AG04449 (cell line): ENCODE data around the gene HSD17B14.
"Not testable (repeated sequence)": the region's sequence is repeated elsewhere in the genome, so short reads cannot be mapped to it uniquely, and the experiment has no call there.

ENCODE experiments used
- CTCF ChIA-PET: fragments of 350-600 bp; formaldehyde crosslinking; extraction: SDS; loops from one replicate; lab custom pipeline; 2021; ENCODE audit warnings: antibody characterized with exemption; lab: Yijun Ruan, JAX
- POLR2A ChIA-PET: fragments of 400-600, 350-600 bp; formaldehyde crosslinking; extraction: SDS; loops from one replicate; lab custom pipeline; 2020; ENCODE audit warnings: antibody characterized with exemption, inconsistent platforms; lab: Yijun Ruan, JAX
- DNase-seq: peaks from one replicate; pipeline ENCODE4 v3.0.0-alpha.2; 2010; ENCODE audit warnings: low read depth, low spot score
- H3K4me3 ChIP-seq: 2 replicates; pipeline ENCODE4 v1.5.1; 2011; ENCODE audit warnings: low read depth, mild to moderate bottlenecking, control low read depth, low read length
- TF ChIP-seq, protein P1 (sequence below): IDR thresholded peaks from one replicate; pipeline ENCODE4 v1.5.1; 2011; ENCODE audit warnings: mild to moderate bottlenecking, moderate library complexity, low read length, control low read depth, inconsistent platforms; ENCODE audit not compliant: insufficient read depth; ENCODE audit errors: missing control alignments

HSD17B14 gene

GRCh38 chr19:48872884-48873475 is 36.7 kb upstream of the HSD17B14 start:
- peak; percentile 80 for DNase-seq
- TF ChIP-seq, protein P1, sequence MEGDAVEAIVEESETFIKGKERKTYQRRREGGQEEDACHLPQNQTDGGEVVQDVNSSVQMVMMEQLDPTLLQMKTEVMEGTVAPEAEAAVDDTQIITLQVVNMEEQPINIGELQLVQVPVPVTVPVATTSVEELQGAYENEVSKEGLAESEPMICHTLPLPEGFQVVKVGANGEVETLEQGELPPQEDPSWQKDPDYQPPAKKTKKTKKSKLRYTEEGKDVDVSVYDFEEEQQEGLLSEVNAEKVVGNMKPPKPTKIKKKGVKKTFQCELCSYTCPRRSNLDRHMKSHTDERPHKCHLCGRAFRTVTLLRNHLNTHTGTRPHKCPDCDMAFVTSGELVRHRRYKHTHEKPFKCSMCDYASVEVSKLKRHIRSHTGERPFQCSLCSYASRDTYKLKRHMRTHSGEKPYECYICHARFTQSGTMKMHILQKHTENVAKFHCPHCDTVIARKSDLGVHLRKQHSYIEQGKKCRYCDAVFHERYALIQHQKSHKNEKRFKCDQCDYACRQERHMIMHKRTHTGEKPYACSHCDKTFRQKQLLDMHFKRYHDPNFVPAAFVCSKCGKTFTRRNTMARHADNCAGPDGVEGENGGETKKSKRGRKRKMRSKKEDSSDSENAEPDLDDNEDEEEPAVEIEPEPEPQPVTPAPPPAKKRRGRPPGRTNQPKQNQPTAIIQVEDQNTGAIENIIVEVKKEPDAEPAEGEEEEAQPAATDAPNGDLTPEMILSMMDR, result no peak
- CTCF ChIA-PET, result interaction anchor here (1.3 to 2.4 kb wide), 4 partner anchors 31 to 120 kb away, joined by 4 to 8 read pairs (median 6); partner anchors contain the start of genes GYS1 and RUVBL2
- POLR2A ChIA-PET, result interaction anchor here (1.0 to 8.1 kb wide), 11 partner anchors 27 to 120 kb away, joined by 3 to 119 read pairs (median 8); partner anchors contain the start of genes BAX, FTL, GYS1 and HSD17B14
- peak overlapping the region; percentile 100 for H3K4me3 ChIP-seq

DNA sequence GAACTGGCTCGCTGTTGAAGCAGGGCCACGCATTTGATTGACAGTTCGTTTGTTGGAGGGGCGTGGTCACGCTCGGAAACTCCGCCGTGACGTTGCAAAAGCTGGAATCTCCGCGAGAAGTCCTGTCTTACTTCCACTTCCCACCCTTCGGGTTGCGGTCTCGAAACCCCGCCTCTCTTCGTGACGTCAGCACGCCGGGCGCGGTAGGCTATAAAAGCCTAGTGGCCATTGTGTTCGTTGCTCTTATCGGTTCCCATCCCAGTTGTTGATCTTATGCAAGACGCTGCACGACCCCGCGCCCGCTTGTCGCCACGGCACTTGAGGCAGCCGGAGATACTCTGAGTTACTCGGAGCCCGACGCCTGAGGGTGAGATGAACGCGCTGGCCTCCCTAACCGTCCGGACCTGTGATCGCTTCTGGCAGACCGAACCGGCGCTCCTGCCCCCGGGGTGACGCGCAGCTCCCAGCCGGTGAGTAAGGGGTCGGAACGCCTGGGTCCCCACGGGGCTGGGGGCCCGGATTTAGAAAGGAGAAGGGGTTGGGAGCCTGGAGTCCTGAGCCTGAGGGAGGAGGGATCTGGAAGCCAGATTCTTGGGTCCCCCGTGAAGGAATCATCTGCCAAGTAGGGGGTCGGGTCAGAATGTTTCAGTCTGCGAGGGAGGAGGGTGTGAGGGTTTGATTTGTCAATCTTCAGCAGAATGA is 36.0 kb upstream of the HSD17B14 start, which contains the start of gene PPP1R15A:
TSS of gene PPP1R15A (plus strand) at position 240 of the 702 bp plus-strand sequence. CDS start 813 bp downstream, outside the sequence.
- TF ChIP-seq, protein P1, result no peak
- ChIA-PET POLR2A (interaction anchor here (0.6 to 8.1 kb wide), 24 partner anchors 9 to 1342 kb away, joined by 3 to 119 read pairs (median 4); partner anchors contain the start of genes BAX, FTL, GYS1 and HSD17B14), CTCF (interaction anchor here (0.6 to 2.4 kb wide), 7 partner anchors 30 to 121 kb away, joined by 3 to 12 read pairs (median 6); partner anchors contain the start of genes GYS1, HSD17B14 and RUVBL2)
- DNase-seq, result peak; percentile 88
- peak within 1 kb of the TSS; percentile 100 for H3K4me3 ChIP-seq

DNA sequence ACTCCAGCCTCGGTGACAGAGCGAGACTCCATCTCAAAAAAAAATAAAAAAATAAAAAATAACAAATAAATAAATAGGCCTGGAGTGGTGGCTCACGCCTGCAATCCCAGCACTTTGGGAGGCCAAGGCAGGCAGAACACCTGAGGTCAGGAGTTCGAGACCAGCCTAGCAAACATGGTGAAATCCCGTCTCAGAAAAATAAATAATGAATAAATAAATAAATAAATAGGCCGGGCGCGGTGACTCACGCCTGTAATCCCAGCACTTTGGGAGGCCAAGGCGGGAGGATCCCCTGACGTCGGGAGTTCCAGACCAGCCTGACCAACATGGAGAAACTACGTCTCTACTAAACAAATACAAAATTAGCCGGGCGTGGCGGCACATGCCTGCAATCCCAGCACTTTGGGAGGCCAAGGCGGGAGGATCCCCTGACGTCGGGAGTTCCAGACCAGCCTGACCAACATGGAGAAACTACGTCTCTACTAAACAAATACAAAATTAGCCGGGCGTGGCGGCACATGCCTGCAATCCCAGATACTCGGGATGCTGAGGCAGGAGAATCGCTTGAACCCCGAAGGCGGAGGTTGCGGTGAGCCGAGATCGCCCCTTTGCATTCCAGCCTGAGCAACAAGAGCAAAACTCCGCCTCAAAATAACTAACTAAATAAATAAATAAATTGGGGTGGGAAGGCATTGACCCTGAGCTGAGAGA is 35.3 kb upstream of the HSD17B14 start:
- CTCF ChIA-PET, result interaction anchor here (0.6 to 2.1 kb wide), 6 partner anchors 25 to 122 kb away, joined by 3 to 12 read pairs (median 4); partner anchors contain the start of genes GYS1, HSD17B14 and RUVBL2
- DNase-seq, result not testable (repeated sequence)
- POLR2A ChIA-PET, result interaction anchor here (0.6 to 8.1 kb wide), 20 partner anchors 9 to 1341 kb away, joined by 3 to 119 read pairs (median 4); partner anchors contain the start of genes BAX, FTL, GYS1 and HSD17B14
- peak overlapping the region; percentile 19 for H3K4me3 ChIP-seq

GRCh38 chr19:48870048-48870447 is 33.8 kb upstream of the HSD17B14 start:
- CTCF ChIA-PET, result interaction anchor here (1.1 to 4.4 kb wide), 2 partner anchors 26 to 49 kb away, joined by 4 to 21 read pairs; no protein-coding TSS in a partner anchor
- no peak overlapping the region for H3K4me3 ChIP-seq
- TF ChIP-seq, protein P1, result no peak
- DNase-seq, result no peak
- POLR2A ChIA-PET, result no interaction called here

DNA sequence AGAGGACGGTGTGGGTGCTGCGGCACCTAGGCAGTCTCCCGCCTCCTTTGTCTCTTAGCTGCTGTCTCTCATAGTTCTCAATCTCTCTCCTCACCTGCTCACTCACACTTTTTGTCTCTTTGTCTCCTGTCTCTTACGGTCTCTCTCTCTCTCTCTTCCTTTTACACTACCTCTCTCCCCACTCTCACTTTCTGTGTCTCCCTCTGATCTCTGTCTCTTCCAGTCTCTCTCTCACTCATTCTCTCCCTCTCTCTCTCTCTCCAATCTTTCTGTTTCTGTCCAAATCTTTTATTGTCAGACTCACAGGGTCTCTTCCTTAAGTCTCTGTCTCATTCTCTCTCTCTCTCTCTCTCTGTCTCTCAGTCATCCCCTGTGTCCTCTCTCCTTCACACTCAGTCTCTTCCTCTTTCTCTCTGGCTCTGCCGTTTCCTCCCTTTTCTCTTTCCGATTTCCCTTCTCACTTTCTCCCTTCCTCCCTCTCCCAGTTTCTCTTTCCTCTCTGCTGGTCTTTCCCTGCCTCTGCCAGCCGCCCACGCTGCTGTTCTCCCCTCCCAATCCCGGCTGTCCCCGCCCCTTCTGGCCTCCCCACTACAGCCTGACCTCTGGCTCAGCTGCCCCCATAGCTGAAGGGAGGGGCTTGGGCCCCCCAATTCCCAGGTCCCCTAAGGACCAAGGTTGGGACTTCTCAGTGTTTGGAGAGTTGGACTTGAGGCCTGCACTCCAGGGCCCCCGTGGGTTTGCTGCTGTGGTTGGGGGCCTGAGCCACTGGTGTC is 32.0 kb upstream of the HSD17B14 start, which contains the start of gene PLEKHA4:
TSS of gene PLEKHA4 (minus strand) at position 504 of the 773 bp plus-strand sequence. CDS start 997 bp downstream, outside the sequence.
- CTCF ChIA-PET, result interaction anchor here (1.0 to 4.4 kb wide), 5 partner anchors 25 to 102 kb away, joined by 4 to 21 read pairs (median 6); partner anchors contain the start of gene HSD17B14
- H3K4me3 ChIP-seq, result peak within 1 kb of the TSS; percentile 49

More for the DNA sequence above, 32.0 kb upstream of the HSD17B14 start, which contains the start of gene PLEKHA4:
- POLR2A ChIA-PET, result interaction anchor here (0.7 to 1.8 kb wide), 3 partner anchors 12 to 411 kb away, joined by 3 to 4 read pairs (median 3); no protein-coding TSS in a partner anchor
- no peak for DNase-seq
- TF ChIP-seq, protein P1, result no peak
